Activated naive CD8-positive, alpha-beta T cell treated with anti-CD3 and anti-CD28 coated beads, Interleukin-2, amount 50 U/mL, for 24 hours (primary cell): ENCODE data around the gene NCOA3.
"Not testable (repeated sequence)": the region's sequence is repeated elsewhere in the genome, so short reads cannot be mapped to it uniquely, and the experiment has no call there.

Experiments
- ATAC-seq: fragments of 150-1000 bp; cut with Tn5 transposase; one replicate; pipeline ENCODE4 v1.10.0; 2021
- DNase-seq: peaks from one replicate; pipeline ENCODE4 v3.0.0; 2021
- H3K27ac Mint-ChIP-seq: one replicate; pipeline ENCODE4 v1.8.0; 2021; ENCODE audit warnings: mild to moderate bottlenecking, mixed read lengths
- H3K27me3 Mint-ChIP-seq: one replicate; pipeline ENCODE4 v1.8.0; 2021; ENCODE audit warnings: mixed read lengths
- H3K36me3 Mint-ChIP-seq: one replicate; pipeline ENCODE4 v1.8.0; 2021; ENCODE audit warnings: low read depth, mixed read lengths
- H3K4me1 Mint-ChIP-seq: one replicate; pipeline ENCODE4 v1.8.0; 2021; ENCODE audit warnings: mixed read lengths
- H3K4me3 Mint-ChIP-seq: one replicate; pipeline ENCODE4 v1.8.0; 2021; ENCODE audit warnings: mild to moderate bottlenecking, moderate library complexity, mixed read lengths
- H3K9me3 Mint-ChIP-seq: one replicate; pipeline ENCODE4 v1.8.0; 2021; ENCODE audit warnings: mixed read lengths

NCOA3 gene

DNA sequence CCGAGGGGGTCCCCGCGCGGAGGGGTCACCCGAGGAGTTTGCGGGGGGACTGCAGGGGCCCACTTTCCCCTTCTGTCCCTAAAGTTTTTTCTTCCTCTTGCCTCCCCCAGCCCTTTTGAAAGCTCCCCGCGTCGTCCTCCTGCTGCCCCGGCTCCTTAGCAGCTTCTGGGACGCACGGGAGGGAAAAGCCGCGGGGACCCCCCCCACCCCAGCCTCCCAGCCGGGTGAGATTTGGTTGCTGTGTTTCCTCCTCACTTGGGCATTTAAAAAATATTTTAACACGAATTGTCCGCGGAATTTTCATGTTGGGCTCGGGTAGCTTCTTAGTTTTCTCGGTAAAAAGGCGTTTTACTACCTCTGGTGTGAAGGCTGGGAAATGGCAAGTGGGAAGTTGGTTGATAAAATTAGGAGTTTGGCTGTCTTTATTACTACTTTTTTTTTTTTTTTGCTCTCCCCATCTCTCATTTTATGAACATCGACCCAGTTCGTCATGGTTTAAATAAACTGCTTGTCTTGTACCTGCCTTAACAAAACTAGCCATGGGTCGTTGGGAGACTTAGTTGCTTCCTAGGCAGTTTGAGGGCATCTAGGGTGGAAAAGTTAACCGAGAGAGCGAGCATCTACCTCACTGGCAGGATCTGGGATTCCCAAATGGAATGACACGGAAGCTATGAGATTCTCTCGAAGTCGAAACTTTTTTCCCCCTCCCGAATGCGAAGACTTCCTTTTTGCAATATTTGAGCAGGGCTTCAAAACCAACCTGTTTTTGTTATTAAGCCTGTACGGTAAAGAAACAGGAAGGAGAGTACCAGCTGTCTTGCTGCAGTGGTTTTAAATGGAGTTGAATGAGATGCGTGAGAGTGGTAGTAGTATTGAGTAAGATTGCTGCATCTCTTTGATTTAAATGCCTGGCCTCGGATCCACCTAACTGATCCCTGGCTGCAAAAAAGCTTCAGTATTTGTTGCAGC is 868 bp downstream of the NCOA3 start:
- peak; percentile 35 for DNase-seq
- H3K9me3 Mint-ChIP-seq, result no peaks in the 10 kb centered on the region

DNA sequence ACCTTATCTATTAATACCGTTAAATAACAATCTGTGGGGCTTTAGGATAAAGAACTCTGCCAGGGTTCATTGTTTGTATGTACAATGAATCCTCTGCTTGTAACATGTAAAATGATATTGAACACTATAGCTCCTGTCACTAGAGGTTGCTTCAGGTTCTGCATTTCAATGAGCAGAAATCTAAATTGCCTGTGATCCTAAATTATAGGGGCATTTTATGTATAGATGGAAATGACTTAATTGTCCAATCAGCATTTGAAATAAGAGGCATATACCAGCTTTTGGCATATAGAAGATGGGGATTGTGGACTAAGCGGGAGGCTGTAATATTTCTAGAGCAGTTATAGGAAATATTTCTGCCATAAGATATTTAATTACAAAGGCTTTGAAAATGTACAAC is 2.0 kb downstream of the NCOA3 start:
- ATAC-seq (no peak), DNase-seq (no peak)
- H3K4me1 Mint-ChIP-seq, result peaks cover 74% of the 10 kb centered on the region
- no peaks in the 10 kb centered on the region for H3K27me3 Mint-ChIP-seq
- H3K36me3 Mint-ChIP-seq, result peaks cover 19% of the 10 kb centered on the region
- peak overlapping the region; percentile 92 for H3K27ac Mint-ChIP-seq
- H3K9me3 Mint-ChIP-seq, result no peaks in the 10 kb centered on the region
- H3K4me3 Mint-ChIP-seq, result peak overlapping the region; percentile 90

More for the DNA sequence above, 868 bp downstream of the NCOA3 start:
- Mint-ChIP-seq H3K27me3 (no peaks in the 10 kb centered on the region), H3K4me1 (peaks cover 74% of the 10 kb centered on the region), H3K4me3 (peak overlapping the region; percentile 90), H3K36me3 (peaks cover 21% of the 10 kb centered on the region), H3K27ac (peak overlapping the region; percentile 92)
- ATAC-seq, result no peak

GRCh38 chr20:47506335-47506734 is 4.6 kb downstream of the NCOA3 start:
- no peaks in the 10 kb centered on the region for H3K27me3 Mint-ChIP-seq
- peak overlapping the region; percentile 90 for H3K4me3 Mint-ChIP-seq
- H3K36me3 Mint-ChIP-seq, result peaks cover 34% of the 10 kb centered on the region
- peak overlapping the region; percentile 96 for H3K27ac Mint-ChIP-seq
- DNase-seq (no peak), ATAC-seq (no peak)
- peaks cover 82% of the 10 kb centered on the region for H3K4me1 Mint-ChIP-seq
- H3K9me3 Mint-ChIP-seq, result no peaks in the 10 kb centered on the region

DNA sequence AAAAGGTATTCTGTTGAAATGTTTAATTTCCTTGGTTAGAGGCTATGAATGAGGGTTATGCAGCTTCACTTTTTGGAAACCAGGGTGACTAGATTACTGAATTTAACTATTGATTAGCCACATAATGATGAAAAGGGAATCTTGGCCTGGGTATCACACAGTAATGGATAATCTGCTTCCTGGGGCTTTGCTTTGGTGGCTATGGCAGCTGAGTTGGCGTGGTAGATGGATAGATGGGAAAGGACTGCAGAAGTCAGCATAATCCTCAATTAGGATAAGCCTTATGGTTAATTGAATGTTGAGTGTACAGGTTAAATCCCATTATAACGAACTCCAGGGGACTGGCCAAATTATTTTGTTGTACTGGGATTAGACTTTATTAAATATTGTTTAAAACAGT is 5.2 kb downstream of the NCOA3 start:
- no peak for ATAC-seq
- Mint-ChIP-seq H3K4me1 (peaks cover 82% of the 10 kb centered on the region), H3K4me3 (peak overlapping the region; percentile 90), H3K9me3 (no peaks in the 10 kb centered on the region), H3K27me3 (no peaks in the 10 kb centered on the region), H3K27ac (peak overlapping the region; percentile 96), H3K36me3 (peaks cover 35% of the 10 kb centered on the region)
- DNase-seq, result no peak

- Mint-ChIP-seq H3K4me1 (peaks cover 84% of the 10 kb centered on the region), H3K27ac (peak overlapping the region; percentile 96), H3K4me3 (peak overlapping the region; percentile 90), H3K36me3 (peaks cover 36% of the 10 kb centered on the region)
- peak; percentile 75 for ATAC-seq
- not testable (repeated sequence) for H3K27me3 Mint-ChIP-seq, H3K9me3 Mint-ChIP-seq, DNase-seq
Observed at GRCh38 chr20:47507275-47507981, 5.7 kb downstream of the NCOA3 start.

DNA sequence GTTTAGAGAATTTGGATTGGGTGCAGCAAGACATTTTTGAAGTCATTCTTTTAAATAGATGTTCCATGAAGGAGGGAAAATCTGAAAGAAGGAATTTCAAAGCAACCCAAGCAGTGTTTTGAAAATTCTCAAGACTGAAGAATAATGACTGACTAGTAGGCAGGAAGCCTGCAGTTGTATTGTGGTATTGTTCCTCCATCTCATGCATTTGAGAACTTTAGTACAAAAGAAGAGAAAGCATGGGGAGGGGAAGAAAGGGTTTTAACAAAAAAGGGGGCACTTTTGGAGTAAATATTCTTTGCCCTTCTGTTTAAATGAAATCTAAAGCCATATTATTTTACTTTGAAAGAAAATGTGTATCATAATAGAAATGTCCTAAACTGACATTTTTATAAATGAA is 6.6 kb downstream of the NCOA3 start:
- H3K4me3 Mint-ChIP-seq, result peak overlapping the region; percentile 75
- ATAC-seq (no peak), DNase-seq (no peak)
- no peaks in the 10 kb centered on the region for H3K9me3 Mint-ChIP-seq
- H3K27me3 Mint-ChIP-seq, result no peaks in the 10 kb centered on the region
- H3K4me1 Mint-ChIP-seq, result peaks cover 86% of the 10 kb centered on the region
- peak overlapping the region; percentile 96 for H3K27ac Mint-ChIP-seq
- H3K36me3 Mint-ChIP-seq, result peaks cover 34% of the 10 kb centered on the region

DNA sequence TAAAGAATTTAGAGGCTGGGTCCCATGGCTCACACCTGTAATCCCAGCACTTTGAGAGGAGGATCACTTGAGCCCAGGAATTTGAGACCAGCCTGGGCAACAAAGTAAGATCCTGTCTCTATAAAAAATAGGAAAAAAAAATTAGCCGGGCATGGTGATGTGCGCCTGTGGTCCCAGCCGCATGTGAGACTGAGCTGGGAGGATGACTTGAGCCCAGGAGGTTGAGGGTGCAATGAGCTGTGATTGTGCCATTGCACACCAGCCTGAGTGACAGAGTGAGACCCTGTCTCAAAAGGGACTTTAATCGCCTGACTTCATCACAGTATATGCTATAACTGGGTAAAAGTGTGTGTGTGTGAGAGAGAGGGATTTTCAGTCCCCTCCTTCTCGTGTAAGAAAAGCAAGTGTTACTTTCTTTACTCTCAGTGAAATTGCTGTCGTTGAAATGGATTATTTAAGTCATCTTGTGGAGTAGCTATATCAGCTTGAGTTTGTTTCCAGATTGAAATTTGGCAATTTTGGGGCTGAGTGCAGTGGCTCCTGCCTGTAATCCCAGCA is 7.5 kb downstream of the NCOA3 start:
- Mint-ChIP-seq H3K4me1 (peaks cover 90% of the 10 kb centered on the region), H3K4me3 (peak overlapping the region; percentile 75), H3K9me3 (no peaks in the 10 kb centered on the region), H3K27me3 (no peaks in the 10 kb centered on the region), H3K27ac (peak overlapping the region; percentile 96), H3K36me3 (peaks cover 29% of the 10 kb centered on the region)
- DNase-seq (no peak), ATAC-seq (peak; percentile 34)

GRCh38 chr20:47509685-47510084 is 8.0 kb downstream of the NCOA3 start:
- Mint-ChIP-seq H3K4me3 (peak overlapping the region; percentile 75), H3K27me3 (no peaks in the 10 kb centered on the region), H3K4me1 (peaks cover 90% of the 10 kb centered on the region), H3K27ac (peak overlapping the region; percentile 96), H3K36me3 (peaks cover 30% of the 10 kb centered on the region), H3K9me3 (no peaks in the 10 kb centered on the region)
- ATAC-seq, result peak; percentile 49
- DNase-seq, result no peak

DNA sequence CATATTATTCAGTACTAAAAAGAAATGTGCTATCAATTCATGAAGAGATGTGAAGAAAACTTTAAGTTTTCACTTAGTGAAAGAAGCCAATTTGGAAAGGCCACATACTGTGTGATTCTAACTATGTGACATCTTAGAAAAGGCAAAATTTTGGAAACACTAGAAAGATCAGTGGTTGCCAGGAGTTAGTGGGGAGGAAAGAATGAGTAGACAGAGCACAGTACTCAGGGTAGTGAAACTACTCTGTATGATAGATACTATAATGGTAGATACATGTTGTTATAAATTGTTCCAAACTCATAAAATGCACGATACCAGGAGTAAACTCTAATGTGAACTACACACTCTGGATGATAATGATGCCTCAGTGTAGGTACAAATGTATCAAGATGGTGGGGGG is 14.2 kb downstream of the NCOA3 start:
- H3K27ac Mint-ChIP-seq, result peak overlapping the region; percentile 97
- DNase-seq (no peak), ATAC-seq (peak; percentile 96)
- peaks cover 77% of the 10 kb centered on the region for H3K4me1 Mint-ChIP-seq
- peak overlapping the region; percentile 48 for H3K4me3 Mint-ChIP-seq
- peaks cover 56% of the 10 kb centered on the region for H3K36me3 Mint-ChIP-seq
- H3K9me3 Mint-ChIP-seq, result peaks cover 3% of the 10 kb centered on the region
- H3K27me3 Mint-ChIP-seq, result no peaks in the 10 kb centered on the region

- Mint-ChIP-seq H3K4me3 (no peak overlapping the region), H3K36me3 (peaks cover 61% of the 10 kb centered on the region), H3K4me1 (peaks cover 60% of the 10 kb centered on the region)
Observed at GRCh38 chr20:47521059-47521808, 19.5 kb downstream of the NCOA3 start.

GRCh38 chr20:47524015-47524784 is 22.5 kb downstream of the NCOA3 start:
- ATAC-seq (no peak), DNase-seq (no peak)
- H3K4me3 Mint-ChIP-seq, result no peak overlapping the region
- H3K9me3 Mint-ChIP-seq, result peaks cover 11% of the 10 kb centered on the region
- no peaks in the 10 kb centered on the region for H3K27me3 Mint-ChIP-seq
- peaks cover 48% of the 10 kb centered on the region for H3K4me1 Mint-ChIP-seq
- H3K36me3 Mint-ChIP-seq, result peaks cover 55% of the 10 kb centered on the region
- peak overlapping the region; percentile 68 for H3K27ac Mint-ChIP-seq

More at GRCh38 chr20:47521059-47521808, 19.5 kb downstream of the NCOA3 start:
- ATAC-seq (no peak), DNase-seq (no peak)
- peaks cover 11% of the 10 kb centered on the region for H3K9me3 Mint-ChIP-seq
- no peaks in the 10 kb centered on the region for H3K27me3 Mint-ChIP-seq
- peak overlapping the region; percentile 18 for H3K27ac Mint-ChIP-seq

DNA sequence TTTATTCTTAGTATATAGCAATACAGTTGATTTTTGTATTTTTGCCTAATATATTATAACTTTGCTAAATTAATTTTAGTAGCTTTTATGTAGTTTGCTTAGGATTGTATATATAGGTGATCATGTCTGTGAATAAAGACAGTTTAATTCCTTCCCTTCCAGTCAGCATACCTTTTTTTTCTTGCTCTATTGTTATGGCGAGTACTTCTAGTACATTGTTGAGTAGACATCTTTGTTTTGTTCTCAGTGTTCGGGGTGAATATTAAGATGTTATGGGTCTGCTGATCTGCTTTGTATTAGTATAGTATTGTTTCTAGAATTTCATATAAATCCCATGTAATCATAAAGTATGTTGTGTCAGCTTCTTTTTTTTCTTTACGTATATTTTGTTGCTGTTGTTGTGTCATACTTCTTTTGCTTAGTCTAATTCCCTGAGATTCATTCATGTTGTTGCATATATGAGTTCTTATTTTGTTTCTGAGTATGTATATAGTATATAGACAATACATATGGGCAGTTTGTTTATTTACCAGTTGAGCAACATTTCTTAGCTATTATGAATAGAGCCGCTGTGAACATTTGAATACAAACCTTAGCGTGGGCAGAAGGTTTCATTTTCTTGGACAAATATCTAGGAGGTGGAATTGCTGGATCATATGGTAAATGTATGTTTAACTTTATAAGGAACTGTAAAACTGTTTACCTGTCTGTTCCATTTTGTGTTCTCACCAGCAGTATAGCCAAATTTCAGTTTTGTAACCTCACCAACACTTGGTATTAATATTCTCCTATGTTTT is 25.5 kb downstream of the NCOA3 start:
- Mint-ChIP-seq H3K27ac (peak overlapping the region; percentile 47), H3K27me3 (no peaks in the 10 kb centered on the region), H3K4me3 (no peak overlapping the region), H3K36me3 (peaks cover 42% of the 10 kb centered on the region), H3K4me1 (peaks cover 43% of the 10 kb centered on the region), H3K9me3 (no peaks in the 10 kb centered on the region)
- ATAC-seq (no peak), DNase-seq (no peak)

DNA sequence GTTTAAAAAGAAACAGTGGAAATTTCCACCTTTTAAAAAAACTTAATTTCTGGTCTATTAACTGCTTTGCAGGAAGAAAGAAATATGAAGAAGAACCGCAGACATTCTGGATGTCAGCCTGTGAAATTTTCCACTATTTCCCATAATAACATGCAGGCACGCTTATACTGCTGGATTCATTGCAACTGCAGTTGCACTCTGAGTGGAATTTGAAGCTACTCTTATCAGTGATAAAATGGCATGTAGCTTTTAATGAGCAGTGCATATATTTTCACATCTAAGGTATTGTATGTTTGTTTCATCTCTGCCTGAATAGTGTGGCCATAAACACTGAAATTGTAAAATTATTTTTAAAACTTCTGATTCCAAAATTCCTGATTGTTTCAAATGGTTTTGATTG is 28.2 kb downstream of the NCOA3 start:
- peaks cover 26% of the 10 kb centered on the region for H3K36me3 Mint-ChIP-seq
- no peaks in the 10 kb centered on the region for H3K27me3 Mint-ChIP-seq
- ATAC-seq (no peak), DNase-seq (no peak)
- H3K4me1 Mint-ChIP-seq, result peaks cover 40% of the 10 kb centered on the region
- H3K9me3 Mint-ChIP-seq, result no peaks in the 10 kb centered on the region
- H3K27ac Mint-ChIP-seq, result no peak overlapping the region
- no peak overlapping the region for H3K4me3 Mint-ChIP-seq
